ENCODE data around the gene BCAM.

DNA sequence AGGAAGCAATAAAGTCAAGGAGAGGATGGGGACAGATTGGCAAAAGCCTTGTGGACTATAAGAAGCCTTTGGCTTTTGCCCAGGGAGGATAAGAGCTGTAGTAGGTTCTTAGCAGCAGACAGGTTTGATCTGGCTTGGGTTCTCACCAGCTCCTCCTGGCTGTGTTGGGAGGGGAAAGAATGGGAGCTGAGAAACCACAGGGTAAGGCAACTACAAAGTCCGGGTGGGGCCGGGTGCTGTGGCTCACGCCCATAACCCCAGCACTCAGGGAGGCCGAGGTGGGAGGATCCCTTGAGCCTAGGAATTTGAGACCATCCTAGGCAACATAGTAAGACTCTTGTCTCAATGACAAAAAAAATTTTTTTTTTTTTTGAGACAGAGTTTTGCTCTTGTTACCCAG is 57.8 kb downstream of the BCAM start:
- TF ChIP-seq, protein P1, sequence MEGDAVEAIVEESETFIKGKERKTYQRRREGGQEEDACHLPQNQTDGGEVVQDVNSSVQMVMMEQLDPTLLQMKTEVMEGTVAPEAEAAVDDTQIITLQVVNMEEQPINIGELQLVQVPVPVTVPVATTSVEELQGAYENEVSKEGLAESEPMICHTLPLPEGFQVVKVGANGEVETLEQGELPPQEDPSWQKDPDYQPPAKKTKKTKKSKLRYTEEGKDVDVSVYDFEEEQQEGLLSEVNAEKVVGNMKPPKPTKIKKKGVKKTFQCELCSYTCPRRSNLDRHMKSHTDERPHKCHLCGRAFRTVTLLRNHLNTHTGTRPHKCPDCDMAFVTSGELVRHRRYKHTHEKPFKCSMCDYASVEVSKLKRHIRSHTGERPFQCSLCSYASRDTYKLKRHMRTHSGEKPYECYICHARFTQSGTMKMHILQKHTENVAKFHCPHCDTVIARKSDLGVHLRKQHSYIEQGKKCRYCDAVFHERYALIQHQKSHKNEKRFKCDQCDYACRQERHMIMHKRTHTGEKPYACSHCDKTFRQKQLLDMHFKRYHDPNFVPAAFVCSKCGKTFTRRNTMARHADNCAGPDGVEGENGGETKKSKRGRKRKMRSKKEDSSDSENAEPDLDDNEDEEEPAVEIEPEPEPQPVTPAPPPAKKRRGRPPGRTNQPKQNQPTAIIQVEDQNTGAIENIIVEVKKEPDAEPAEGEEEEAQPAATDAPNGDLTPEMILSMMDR (IDR thresholded peaks at IDR 0.05; ENCODE audit: low read depth, low read length, missing input control), result no peak
- TF ChIP-seq TAF1 (conservative IDR thresholded peaks at IDR 0.05), result no peak
- TF ChIP-seq YY1 (IDR thresholded peaks at IDR 0.05), result no peak
